K562 (cell line): ENCODE data around the gene SLC16A1. TPM values are rescaled to one million over a fixed set of nuclear protein-coding genes. Genes with fewer than 3 reads are reported as not detected.

Experiments used
- ATF1 ChIP-seq, 2 experiments: fragments of 450-650 bp in 1 of 2; IDR thresholded peaks; 2 replicates each; pipeline ENCODE4 v1.6.1; 2016; ENCODE audit warnings: missing compliant biosample characterization in 1 of 2, missing genetic modification characterization in 1 of 2
- BCOR ChIP-seq: fragments of 450-650 bp; IDR thresholded peaks from 2 replicates; pipeline ENCODE4 v1.6.1; 2016
- BHLHE40 ChIP-seq: IDR thresholded peaks from 2 replicates; pipeline ENCODE4 v1.6.1; 2011; ENCODE audit warnings: low read length, improper control_type of control experiment
- CCNT2 ChIP-seq: IDR thresholded peaks from 2 replicates; pipeline ENCODE4 v1.6.1; 2011; ENCODE audit warnings: borderline replicate concordance, low read depth, mild to moderate bottlenecking, moderate library complexity, mixed read lengths, low read length; ENCODE audit not compliant: insufficient read length; ENCODE audit errors: extremely low read depth
- CREBBP ChIP-seq: IDR thresholded peaks from one replicate; pipeline ENCODE4 v1.6.1; 2012; ENCODE audit warnings: low read depth, mild to moderate bottlenecking, control low read depth, inconsistent platforms, low read length
- HMGXB4 ChIP-seq: sonication (generic); formaldehyde crosslinking; IDR thresholded peaks from 2 replicates; pipeline ENCODE4 v1.8.1; 2023; ENCODE audit warnings: mild to moderate bottlenecking, missing genetic modification reagents
- JUND ChIP-seq, 2 experiments: IDR thresholded peaks; 2 replicates in 1 of 2; 3 replicates in 1 of 2; pipeline ENCODE4 v1.6.1; 2011; ENCODE audit warnings: borderline replicate concordance in 2 of 2, low read depth in 2 of 2, low read length in 2 of 2, improper control_type of control experiment in 1 of 2, missing biosample characterization in 1 of 2, missing genetic modification characterization in 1 of 2, missing genetic modification reagents in 1 of 2
- LCOR ChIP-seq: sonication (generic); formaldehyde crosslinking; IDR thresholded peaks from 2 replicates; pipeline ENCODE4 v1.8.0; 2022; ENCODE audit warnings: mild to moderate bottlenecking, missing genetic modification reagents
- MYBL2 ChIP-seq, 2 experiments: fragments of 450-650 bp in 1 of 2; sonication (generic) in 1 of 2; formaldehyde crosslinking in 1 of 2; IDR thresholded peaks; 2 replicates each; pipeline versions ENCODE4 v1.6.1 to v1.8.1; 2017 to 2022; ENCODE audit warnings: borderline replicate concordance in 1 of 2, inconsistent platforms in 1 of 2, low read depth in 1 of 2, mild to moderate bottlenecking in 1 of 2, missing genetic modification reagents in 1 of 2, moderate library complexity in 1 of 2
- NCOA4 ChIP-seq: fragments of 450-650 bp; IDR thresholded peaks from 2 replicates; pipeline ENCODE4 v1.6.1; 2018; ENCODE audit warnings: mild to moderate bottlenecking; ENCODE audit not compliant: partially characterized antibody
- RERE ChIP-seq: sonication (generic); formaldehyde crosslinking; IDR thresholded peaks from 2 replicates; pipeline ENCODE4 v1.8.0; 2023; ENCODE audit warnings: missing genetic modification reagents, mild to moderate bottlenecking, borderline replicate concordance
- SMC3 ChIP-seq: conservative IDR thresholded peaks from 2 replicates; pipeline ENCODE4 v1.6.1; 2011; ENCODE audit warnings: low read depth, low read length, improper control_type of control experiment; ENCODE audit not compliant: insufficient read depth
- ZNF316 ChIP-seq: fragments of 450-650 bp; IDR thresholded peaks from 2 replicates; pipeline ENCODE4 v1.6.1; 2016
- ZNF655 ChIP-seq: fragments of 250-450 bp; sonication (Bioruptor Pico); IDR thresholded peaks from 2 replicates; pipeline ENCODE4 v1.5.0; 2021
- polyA plus RNA-seq, 8 experiments: library from polyadenylated mRNA; depleted of rRNA in 4 of 8; stranded (reverse) in 5 of 8; unstranded in 3 of 8; fragments of >200 nt; fragmentation: Nextera tagmentation in 2 of 8; fragmentation: Illumina TruSeq in 1 of 8; extraction: Ambion mirVana in 2 of 8; extraction: Trizol in 1 of 8; gene quantifications; 2 replicates each; pipeline versions ENCODE4 v1.2.1 to v1.2.3, GENCODE V29; 2011 to 2014; ENCODE audit warnings: inconsistent platforms in 1 of 8, missing spikeins in 1 of 8
- total RNA-seq, 7 experiments: library from RNA; depleted of rRNA in 6 of 7; stranded (reverse); fragments of >200 nt in 6 of 7; fragmentation: Illumina TruSeq in 2 of 7; extraction: Trizol in 2 of 7; gene quantifications; 2 replicates each; pipeline versions ENCODE4 v1.2.1 to v1.2.3, GENCODE V29; 2011 to 2021; ENCODE audit warnings: low replicate concordance in 1 of 7

SLC16A1 gene
- total and polyA plus RNA-seq, 9 of the 15 experiments (the other 6 are each of a cell fraction or from before 2014, with no cell fraction given): 73.1 to 244 (median 117) TPM

GRCh38 chr1:112955773-112956543 lies at the start of gene SLC16A1 (continued):
- TF ChIP-seq CCNT2 (peak; percentile 98), MYBL2 (IDR thresholded peaks at IDR 0.05; ENCODE audit: low read depth) (peak; percentile 59), MYBL2 (CRISPR knock-in tag; IDR thresholded peaks at IDR 0.05; ENCODE audit: borderline replicate concordance) (no peak), ZNF655 (no peak), JUND (IDR thresholded peaks at IDR 0.05; ENCODE audit: borderline replicate concordance, low read depth, low read length) (peak; percentile 2; the same call in 1 of the 2 replicates), JUND (tag; IDR thresholded peaks at IDR 0.05; ENCODE audit: borderline replicate concordance, low read depth, low read length) (peak; percentile 10; the same call in 2 of the 3 replicates), HMGXB4 (peak; percentile 5; the same call in 1 of the 2 replicates), ZNF316 (no peak), RERE (CRISPR knock-in tag) (0 out of 2 replicates have a peak, but pooled peaks have one; percentile 91), ATF1 (CRISPR knock-in tag; IDR thresholded peaks at IDR 0.05) (no peak; the same call in 1 of the 2 replicates), ATF1 (tag; IDR thresholded peaks at IDR 0.05) (peak; percentile 89), BHLHE40 (peak; percentile 98), LCOR (CRISPR knock-in tag) (peak; percentile 92), SMC3 (no peak; the same call in none of the 2 replicates), CREBBP (no peak), NCOA4 (no peak), BCOR (peak; percentile 86)
